DND-41 (cell line): ENCODE measurements around the gene MRPL44.

ENCODE experiments used
- ATAC-seq: fragments of 200-7000 bp; cut with Tn5 transposase; 3 replicates; pipeline ENCODE4 v1.9.1; 2021; ENCODE audit warnings: low read depth; ENCODE audit not compliant: insufficient read depth
- DNase-seq: peaks from one replicate; pipeline ENCODE4 v3.0.0-alpha.2; 2020
- H2AFZ ChIP-seq: 2 replicates; pipeline ENCODE4 v1.6.0; 2012; ENCODE audit warnings: low read depth, low read length
- H3K27ac ChIP-seq: 2 replicates; pipeline ENCODE4 v1.5.1; 2012; ENCODE audit warnings: low read length, inconsistent platforms
- H3K27me3 ChIP-seq: fragments of 200-600 bp; sonication (generic); 2 replicates; pipeline ENCODE4 v1.6.0; 2012; ENCODE audit warnings: low read length, mild to moderate bottlenecking, inconsistent platforms; ENCODE audit not compliant: insufficient read depth, poor library complexity
- H3K36me3 ChIP-seq: 2 replicates; pipeline ENCODE4 v1.5.1; 2012; ENCODE audit warnings: low read length, inconsistent platforms; ENCODE audit not compliant: insufficient read depth
- H3K4me1 ChIP-seq: 2 replicates; pipeline ENCODE4 v1.5.1; 2012; ENCODE audit warnings: mild to moderate bottlenecking, low read length; ENCODE audit not compliant: insufficient read depth
- H3K4me2 ChIP-seq: 2 replicates; pipeline ENCODE4 v1.6.0; 2012; ENCODE audit warnings: mild to moderate bottlenecking, moderate library complexity, low read length, inconsistent platforms; ENCODE audit not compliant: insufficient read depth
- H3K4me3 ChIP-seq, 2 experiments: fragments of 200-600 bp in 1 of 2; shearing (Covaris generic) in 1 of 2; 2 replicates each; pipeline ENCODE4 v1.5.1; 2012 to 2016; ENCODE audit warnings: inconsistent platforms in 2 of 2, low read length in 2 of 2, mild to moderate bottlenecking in 2 of 2, low read depth in 1 of 2, moderate library complexity in 1 of 2
- H3K79me2 ChIP-seq: 2 replicates; pipeline ENCODE4 v1.6.0; 2012; ENCODE audit warnings: low read length, inconsistent platforms; ENCODE audit not compliant: insufficient read depth
- H3K9ac ChIP-seq: 2 replicates; pipeline ENCODE4 v1.6.0; 2012; ENCODE audit warnings: low read depth, mild to moderate bottlenecking, inconsistent platforms, low read length, moderate library complexity
- H3K9me3 ChIP-seq: 2 replicates; pipeline ENCODE4 v1.5.1; 2012; ENCODE audit warnings: low read length, moderate library complexity, mild to moderate bottlenecking, inconsistent platforms; ENCODE audit not compliant: insufficient read depth, severe bottlenecking
- H4K20me1 ChIP-seq: 2 replicates; pipeline ENCODE4 v1.6.0; 2012; ENCODE audit warnings: low read length; ENCODE audit not compliant: insufficient read depth
- CTCF ChIP-seq: IDR thresholded peaks from 2 replicates; pipeline ENCODE4 v1.5.1; 2012; ENCODE audit warnings: borderline replicate concordance, low read length, moderate library complexity, mild to moderate bottlenecking; ENCODE audit not compliant: poor library complexity, severe bottlenecking; ENCODE audit errors: extremely low read depth
- EZH2 ChIP-seq: IDR thresholded peaks from 3 replicates; pipeline ENCODE4 v1.6.1; 2012; ENCODE audit warnings: borderline replicate concordance, low read depth, mild to moderate bottlenecking, moderate library complexity, low read length, inconsistent platforms; ENCODE audit not compliant: severe bottlenecking

The MRPL44 gene

GRCh38 chr2:223993634-223994232, 36.5 kb downstream of the MRPL44 start:
- Histone ChIP-seq H3K27ac (no peak overlapping the region), H3K9me3 (no peaks in the 10 kb centered on the region), H3K36me3 (no peaks in the 10 kb centered on the region), H3K4me1 (peaks cover 6% of the 10 kb centered on the region; the same call in 1 of the 2 replicates), H3K27me3 (no peaks in the 10 kb centered on the region), H3K4me2 (no peak overlapping the region), H3K9ac (no peak overlapping the region), H3K4me3 (no peak overlapping the region), H2AFZ (no peak overlapping the region), H4K20me1 (no peaks in the 10 kb centered on the region), H3K79me2 (no peaks in the 10 kb centered on the region)
- peak; percentile 85 for TF ChIP-seq CTCF
- TF ChIP-seq EZH2, result no peak
- DNase-seq, result peak; percentile 54
- peak; percentile 85 for ATAC-seq

GRCh38 chr2:223994562-223995162, 37.4 kb downstream of the MRPL44 start:
- no peaks in the 10 kb centered on the region for H3K27me3 ChIP-seq
- DNase-seq (no peak), ATAC-seq (no peak)
- H3K79me2 ChIP-seq, result no peaks in the 10 kb centered on the region
- H3K4me2 ChIP-seq, result no peak overlapping the region
- no peaks in the 10 kb centered on the region for H4K20me1 ChIP-seq
- H3K9me3 ChIP-seq, result no peaks in the 10 kb centered on the region
- peaks cover 6% of the 10 kb centered on the region; the same call in 1 of the 2 replicates for H3K4me1 ChIP-seq
- H3K4me3 ChIP-seq, result no peak overlapping the region
- H3K27ac ChIP-seq, result no peak overlapping the region
- H3K9ac ChIP-seq, result no peak overlapping the region
- no peaks in the 10 kb centered on the region for H3K36me3 ChIP-seq
- H2AFZ ChIP-seq, result peak overlapping the region; percentile 1; the same call in 1 of the 2 replicates
- no peak for TF ChIP-seq CTCF
- TF ChIP-seq EZH2, result no peak

GRCh38 chr2:223995569-223995968, 38.3 kb downstream of the MRPL44 start:
- Histone ChIP-seq H3K4me2 (no peak overlapping the region), H3K27ac (no peak overlapping the region)
- ATAC-seq, result no peak

More at GRCh38 chr2:223995569-223995968, 38.3 kb downstream of the MRPL44 start:
- peaks cover 6% of the 10 kb centered on the region; the same call in 1 of the 2 replicates for H3K4me1 ChIP-seq
- H3K9ac ChIP-seq, result no peak overlapping the region
- no peaks in the 10 kb centered on the region for H3K9me3 ChIP-seq
- H2AFZ ChIP-seq, result no peak overlapping the region; the same call in 1 of the 2 replicates
- DNase-seq, result no peak
- H3K79me2 ChIP-seq, result no peaks in the 10 kb centered on the region
- H3K36me3 ChIP-seq, result no peaks in the 10 kb centered on the region
- H3K4me3 ChIP-seq, result no peak overlapping the region
- TF ChIP-seq CTCF (no peak), EZH2 (no peak)
- no peaks in the 10 kb centered on the region for H3K27me3 ChIP-seq
- H4K20me1 ChIP-seq, result no peaks in the 10 kb centered on the region
